ENCODE data around the gene UNC13A.

GRCh38 chr19:17679526-17680229 is 8.5 kb downstream of the UNC13A start:
- TF ChIP-seq CTCF (conservative IDR thresholded peaks at IDR 0.05) (no peak), ZFX (IDR thresholded peaks at IDR 0.05) (no peak)
